Islet of Langerhans (tissue), 1 donor: Measurements from ENCODE around the gene CENPX.
"Not testable (repeated sequence)": the region's sequence is repeated elsewhere in the genome, so short reads cannot be mapped to it uniquely, and the experiment has no call there.

Source experiments
- FAIRE-seq: peaks from one replicate; lab custom pipeline; 2011; peaks lifted over from hg19 to GRCh38; lab: Jason Lieb, UNC

CENPX gene

DNA sequence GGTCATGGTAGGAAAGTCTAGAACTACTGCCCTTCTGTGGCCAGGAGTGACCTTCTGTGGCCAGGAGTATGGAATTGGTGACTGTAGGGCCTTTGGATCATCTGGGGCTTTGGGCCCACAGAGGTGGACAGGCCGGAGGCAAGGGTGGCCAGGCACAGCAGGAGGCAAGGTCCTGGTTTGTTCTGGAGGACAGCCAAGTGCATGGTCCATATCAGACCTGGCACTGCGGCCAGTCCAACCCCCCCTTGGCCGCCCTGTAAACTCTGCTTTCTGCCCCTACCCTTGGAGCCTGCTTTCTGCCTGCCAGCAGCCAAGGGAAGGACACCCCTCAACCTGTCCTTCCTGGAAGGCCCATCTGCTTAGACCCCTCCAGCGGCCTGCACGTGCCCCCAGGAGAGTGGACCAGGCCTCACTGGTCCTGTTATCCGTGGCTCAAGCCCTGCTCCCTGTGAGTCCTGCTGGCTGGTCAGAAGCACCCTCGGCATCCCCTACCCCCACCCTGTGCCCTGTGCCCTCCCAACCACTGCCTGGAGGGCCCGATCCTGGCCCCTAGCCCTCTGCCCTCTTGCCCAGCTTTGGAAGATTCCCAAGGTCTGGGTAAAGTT, 17.1 kb upstream of the CENPX start:
- FAIRE-seq = no peak

DNA sequence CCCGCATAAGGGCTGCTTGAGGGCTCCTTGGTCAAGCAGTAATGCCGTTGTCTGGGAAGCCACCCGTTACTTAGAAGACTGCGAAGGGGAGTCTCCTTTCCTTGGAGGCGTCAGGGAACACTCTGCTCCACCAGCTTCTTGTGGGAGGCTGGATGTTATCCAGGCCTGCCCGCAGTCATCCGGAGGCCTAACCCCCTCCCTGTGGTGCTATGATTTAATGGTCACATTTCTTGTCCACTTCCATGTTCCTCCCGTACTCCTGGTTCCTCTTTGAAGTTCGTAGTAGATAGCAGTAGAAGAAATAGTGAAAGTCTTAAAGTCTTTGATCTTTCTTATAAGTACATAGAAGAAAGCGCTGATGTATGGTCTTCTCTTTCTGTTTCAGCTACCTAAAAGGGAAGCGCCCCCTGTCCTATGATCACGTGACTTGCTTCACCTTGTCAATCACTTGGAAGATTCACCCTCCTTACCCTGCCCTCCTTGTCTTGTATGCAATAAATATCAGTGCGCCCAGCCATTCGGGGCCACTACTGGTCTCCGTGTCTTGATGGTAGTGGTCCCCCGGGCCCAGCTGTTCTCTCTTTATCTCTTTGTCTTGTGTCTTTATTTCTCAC, 16.2 kb upstream of the CENPX start:
- FAIRE-seq = not testable (repeated sequence)

DNA sequence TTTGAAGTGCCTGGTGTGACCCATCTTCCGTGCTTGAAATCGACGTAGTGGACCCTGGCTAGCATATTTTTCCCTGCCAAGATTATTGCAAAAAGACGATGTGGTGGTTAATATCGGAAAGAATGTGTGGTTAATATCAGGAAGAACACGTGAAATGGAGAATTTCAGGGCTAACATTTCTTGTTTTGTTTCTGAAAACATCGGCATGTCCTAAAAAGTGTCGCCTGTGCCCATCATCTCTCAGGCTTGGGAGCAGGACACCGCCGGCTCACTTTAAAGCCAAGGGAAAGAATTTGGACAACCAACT, 15.2 kb upstream of the CENPX start:
- FAIRE-seq = no peak

DNA sequence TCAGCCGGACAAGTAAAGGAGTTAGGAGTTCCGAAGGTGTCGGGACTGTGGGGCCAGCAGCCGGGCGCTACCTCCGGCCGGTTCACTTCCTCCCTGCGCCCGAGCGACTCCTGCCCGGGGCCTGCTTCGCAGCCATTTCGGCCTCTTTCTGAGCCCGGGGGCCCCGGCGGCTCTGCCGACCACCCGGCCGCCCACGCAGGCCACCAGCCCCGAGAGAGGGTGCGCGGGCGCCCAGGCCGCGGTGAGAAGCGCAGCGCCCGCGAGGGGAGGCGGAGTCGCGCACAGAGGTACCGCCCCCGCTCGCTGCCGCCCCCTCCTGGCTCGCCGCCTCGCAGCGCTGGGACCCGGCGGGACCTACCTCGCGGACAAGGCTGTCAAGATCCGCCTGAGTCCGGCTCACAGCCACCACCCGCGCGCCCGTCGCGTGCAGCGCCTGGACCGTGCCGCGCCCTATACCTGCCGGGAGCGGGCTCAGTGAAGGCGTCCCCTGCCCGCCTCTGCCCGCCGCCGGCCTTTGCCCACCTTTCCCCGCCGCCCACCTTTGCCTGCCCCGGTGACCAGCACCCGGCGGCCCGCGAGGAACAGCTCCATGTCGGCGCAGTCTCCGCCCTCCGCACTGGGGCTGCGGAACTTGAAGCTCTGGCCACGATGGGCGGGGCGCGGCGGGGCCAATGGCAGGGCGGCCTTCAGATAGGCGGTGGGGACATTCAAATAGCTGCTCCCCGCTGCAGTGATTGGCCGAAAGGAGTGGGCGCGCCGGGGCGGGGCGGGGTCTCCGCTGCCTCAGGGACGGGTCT, 14.6 kb upstream of the CENPX start, which contains the start of gene DCXR:
TSS of gene DCXR (minus strand) at position 606 of the 797 bp plus-strand sequence. CDS start at position 591, 15 bp downstream.
- FAIRE-seq = no peak

DNA sequence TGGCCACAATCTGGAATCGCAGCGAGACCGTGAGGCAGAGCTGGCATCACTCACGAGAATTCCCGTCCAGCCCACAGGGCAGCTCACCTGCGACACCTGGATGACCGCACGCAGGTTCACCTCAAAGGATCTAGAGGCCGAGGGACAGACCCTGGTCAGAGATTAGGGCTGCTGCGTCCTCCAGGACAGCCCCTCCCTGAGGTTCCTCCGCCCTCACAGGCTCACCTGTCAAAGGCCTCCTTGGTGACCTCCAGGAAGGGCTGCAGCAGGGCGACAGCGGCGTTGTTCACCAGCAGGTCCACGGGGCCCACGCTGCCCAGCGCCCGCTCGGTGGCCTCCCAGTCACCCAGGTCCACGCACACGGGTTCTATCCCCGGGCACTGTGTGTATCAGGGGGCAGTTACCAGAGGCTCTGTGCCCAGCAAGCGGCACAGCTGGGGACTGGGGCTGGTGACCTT, 14.0 kb upstream of the CENPX start:
- FAIRE-seq = no peak

DNA sequence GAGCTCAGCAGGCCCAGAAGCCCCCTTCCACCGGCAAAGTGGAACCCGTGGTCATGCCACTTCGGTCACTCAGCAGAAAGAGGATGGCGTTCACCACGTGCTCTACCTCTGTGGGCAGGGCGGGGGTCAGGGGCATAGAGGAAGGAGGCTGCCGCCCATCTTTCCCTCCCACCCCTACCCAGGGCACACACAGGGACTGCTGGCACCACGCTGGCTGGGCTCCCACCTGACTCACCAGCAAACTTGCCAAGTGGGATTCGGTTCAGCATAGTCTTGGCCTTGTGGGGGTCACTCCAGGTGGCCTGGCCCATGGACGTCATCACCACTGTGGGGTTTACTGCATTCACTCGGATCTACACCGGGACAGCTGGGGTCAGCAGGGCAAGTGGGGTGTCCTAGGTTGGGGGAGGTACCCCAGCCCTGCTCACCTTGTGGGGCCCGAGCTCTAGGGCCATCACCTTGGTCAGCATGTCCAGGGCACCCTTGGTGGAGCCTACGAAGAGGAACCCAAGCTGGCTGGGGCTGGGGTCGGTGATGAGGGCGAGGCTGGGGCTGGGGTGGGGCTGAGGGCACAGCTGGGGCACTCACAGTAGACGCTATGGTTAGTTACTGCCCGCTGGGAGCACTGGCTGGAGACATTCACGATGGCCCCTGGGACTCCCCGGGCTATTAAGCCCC, 13.4 kb upstream of the CENPX start:
- no peak for FAIRE-seq

DNA sequence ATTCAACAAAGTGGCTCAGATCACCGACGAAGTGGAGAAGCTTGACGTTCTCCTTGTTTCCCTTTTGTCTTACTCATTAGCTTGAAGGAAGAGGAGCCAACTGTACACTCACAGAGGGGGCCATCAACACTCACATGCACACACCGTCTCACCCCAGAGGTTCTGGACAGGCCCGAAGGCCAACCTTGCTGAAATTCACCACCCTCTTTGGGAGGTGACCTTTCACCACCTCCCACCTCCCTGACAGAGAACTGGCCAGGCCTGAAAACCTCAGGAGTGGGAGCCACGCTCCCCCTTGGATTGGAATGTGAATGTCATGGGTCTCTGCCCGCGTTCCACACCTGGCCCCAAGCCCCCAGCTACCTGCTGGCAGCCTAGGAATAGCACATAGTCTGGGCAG, 12.8 kb upstream of the CENPX start:
- no peak for FAIRE-seq

DNA sequence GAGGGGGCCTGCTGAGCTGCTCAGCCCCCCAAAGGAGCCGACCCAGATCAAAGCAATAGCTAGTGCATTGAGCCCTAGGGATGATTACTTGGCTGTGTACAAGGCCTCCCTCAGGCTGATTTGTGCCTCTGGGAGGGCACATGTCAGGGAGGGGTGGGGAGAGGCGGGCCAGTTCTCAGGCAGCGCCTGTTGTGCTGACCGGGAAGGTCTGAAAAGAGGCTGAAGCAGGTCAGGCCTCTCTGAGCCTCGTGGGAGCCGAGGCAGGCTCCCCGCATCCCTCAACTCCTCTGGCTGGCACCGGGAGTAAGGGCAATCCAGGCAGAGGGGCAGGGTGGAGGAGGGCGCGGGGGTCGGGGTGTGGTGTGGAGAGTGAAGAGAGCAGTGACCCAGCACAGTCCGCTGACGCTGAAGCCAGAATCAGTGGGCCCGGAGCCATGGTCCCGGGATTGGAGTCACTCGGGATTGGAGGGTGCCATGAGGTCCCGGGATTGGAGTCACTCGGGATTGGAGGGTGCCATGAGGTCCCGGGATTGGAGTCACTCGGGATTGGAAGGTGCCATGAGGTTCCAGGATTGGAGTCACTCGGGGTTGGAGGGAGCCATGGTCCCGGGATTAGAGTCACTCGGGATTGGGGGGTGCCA, 11.8 kb upstream of the CENPX start:
- FAIRE-seq = no peak

DNA sequence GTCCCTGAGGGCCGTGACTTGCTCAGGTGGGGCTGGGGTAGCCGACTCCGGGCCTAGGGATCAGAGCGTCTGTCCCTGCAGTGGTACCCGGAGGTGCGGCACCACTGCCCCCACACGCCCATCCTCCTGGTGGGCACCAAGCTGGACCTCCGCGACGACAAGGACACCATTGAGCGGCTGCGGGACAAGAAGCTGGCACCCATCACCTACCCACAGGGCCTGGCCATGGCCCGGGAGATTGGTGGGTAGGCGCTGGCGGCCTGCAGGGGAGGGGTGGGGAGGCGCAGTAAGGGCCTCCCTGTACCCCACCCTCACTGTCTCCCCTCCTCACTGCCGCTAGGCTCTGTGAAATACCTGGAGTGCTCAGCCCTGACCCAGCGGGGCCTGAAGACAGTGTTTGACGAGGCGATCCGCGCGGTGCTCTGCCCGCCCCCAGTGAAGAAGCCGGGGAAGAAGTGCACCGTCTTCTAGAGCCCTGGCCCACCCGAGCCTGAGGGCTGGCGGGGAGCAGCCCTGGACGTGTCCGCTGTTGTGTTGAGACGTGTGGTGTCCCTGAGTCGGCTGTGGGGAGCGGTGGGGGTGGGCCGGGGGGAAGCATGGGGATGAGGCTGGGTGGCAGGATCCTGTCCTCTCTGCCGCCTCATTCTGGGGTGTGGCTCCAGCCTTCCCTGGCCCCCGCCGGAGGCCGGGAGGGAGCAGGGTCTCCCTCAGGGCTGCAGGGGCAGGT, 10.8 kb upstream of the CENPX start:
- FAIRE-seq = no peak

DNA sequence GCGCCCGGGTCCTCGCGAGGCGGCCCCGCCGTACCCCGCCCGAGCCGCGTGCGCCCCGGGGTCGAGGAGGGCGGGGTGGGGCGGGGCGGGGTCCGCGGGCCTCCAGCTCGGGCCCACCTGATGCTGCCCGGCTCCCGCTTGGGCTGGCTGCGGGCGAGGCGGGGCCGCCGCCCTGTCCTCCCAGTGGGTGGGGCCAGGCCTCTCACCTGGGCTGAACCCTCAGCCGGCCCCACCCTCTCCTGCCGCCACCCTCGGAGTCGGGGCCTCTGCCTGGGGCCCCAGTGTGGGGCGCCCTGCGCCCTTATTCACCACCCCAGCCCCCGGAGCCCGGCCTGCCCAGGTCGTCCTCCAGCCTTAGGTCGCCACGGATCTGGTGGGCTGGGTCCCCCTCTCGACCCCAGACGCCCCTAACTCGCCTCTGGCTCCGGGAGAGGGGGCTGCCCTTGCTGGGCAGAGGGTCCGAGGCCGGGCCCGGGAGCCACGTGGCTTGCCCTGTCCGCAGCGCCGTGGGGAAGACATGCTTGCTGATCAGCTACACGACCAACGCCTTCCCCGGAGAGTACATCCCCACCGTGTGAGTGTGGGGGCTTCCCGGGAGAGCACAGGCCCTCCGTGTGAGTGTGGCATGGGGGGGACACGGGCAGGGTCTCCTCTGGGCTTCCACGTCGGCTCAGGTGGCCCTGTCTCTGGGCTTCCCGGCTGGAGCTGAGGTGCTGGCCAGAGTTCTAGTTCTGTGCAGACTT, 9.4 kb upstream of the CENPX start:
- no peak for FAIRE-seq

DNA sequence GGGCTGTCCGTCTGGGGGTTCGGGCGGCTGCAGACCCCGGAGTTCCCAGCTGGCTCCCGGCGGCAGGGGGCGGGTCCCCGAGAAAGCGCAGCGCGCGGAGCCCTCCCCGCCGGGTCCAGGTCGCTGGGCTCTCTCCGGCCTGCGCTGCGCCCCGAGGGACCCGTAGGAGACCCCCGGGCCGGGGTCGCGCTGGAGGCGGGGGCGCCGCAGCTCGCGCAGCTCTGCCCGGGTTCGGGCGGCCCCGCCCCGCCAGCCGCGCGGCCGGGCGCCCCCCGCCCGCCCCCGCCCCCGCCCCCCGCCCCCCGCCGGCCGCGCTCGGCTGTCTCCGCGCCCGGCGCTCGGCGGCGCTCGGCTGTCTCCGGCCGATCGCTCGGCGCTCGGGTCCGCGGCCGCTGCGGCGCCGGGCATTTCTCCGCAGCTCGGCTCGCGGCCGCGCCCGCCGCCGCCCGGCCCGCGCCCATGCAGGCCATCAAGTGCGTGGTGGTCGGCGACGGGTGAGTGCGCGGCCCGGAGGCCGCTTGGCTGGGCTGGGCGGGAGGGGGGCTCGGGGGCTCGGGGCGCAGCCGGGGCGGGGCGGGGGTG, 8.7 kb upstream of the CENPX start, which contains the start of gene RAC3:
TSS of gene RAC3 (plus strand) at position 376 of the 582 bp plus-strand sequence. CDS start at position 460, 84 bp downstream.
- no peak for FAIRE-seq

DNA sequence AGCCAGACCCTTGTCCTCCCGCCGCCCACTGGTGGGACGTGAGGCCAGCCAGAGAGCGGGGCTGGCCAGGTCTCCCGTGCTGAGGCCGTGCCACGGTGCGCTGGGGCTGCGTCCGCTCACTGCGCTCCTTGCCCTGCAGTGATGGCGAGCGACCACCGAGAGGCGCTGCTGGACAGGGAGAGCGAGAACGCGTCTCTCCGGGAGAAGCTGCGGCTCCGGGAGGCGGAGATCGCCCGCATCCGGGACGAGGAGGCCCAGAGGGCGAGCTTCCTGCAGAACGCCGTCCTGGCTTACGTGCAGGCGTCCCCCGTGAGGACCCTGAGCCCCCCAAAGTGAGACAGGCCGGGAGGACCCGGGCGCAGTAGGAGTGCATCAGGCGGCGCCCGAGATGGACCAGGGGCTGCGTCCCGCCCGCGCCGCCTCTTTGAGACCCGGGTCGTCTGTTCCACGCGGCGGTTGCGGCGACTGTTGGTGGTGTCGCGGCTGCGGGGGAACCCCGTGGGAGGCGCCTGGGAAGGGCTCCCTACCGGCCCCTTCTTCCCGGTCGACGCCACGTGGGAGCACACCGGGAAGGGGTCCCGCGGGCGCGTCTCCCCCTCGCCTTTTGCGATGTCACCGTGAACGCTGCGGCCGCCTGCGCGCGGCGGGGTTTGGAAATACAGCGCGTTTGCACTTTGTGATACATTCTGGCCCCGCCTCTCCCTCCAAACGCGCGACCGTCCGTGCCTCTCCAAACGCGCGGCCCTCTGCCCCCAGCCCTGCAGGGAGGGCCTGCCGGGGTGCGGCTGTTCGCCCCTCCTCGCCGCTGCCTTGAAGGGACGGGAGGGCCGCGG, 8.0 kb upstream of the CENPX start:
- no peak for FAIRE-seq

DNA sequence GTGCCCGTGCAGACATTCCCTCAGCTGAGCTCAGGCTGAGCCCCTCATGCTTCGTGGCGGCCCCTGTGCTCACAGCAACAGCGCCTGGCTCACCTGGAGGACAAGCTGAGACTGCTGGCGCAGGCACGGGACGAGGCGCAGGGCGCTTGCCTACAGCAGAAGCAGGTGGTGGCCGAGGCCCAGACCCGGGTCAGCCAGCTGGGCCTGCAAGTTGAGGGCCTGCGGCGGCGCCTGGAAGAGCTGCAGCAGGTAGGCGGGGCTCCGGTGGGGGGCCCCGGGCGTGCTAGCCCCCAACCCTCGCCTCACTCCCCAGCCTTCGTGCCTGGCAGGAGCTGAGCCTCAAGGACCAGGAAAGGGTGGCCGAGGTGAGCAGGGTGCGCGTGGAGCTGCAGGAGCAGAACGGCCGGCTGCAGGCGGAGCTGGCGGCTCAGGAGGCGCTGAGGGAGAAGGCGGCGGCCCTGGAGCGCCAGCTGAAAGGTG, 7.4 kb upstream of the CENPX start:
- FAIRE-seq = no peak

DNA sequence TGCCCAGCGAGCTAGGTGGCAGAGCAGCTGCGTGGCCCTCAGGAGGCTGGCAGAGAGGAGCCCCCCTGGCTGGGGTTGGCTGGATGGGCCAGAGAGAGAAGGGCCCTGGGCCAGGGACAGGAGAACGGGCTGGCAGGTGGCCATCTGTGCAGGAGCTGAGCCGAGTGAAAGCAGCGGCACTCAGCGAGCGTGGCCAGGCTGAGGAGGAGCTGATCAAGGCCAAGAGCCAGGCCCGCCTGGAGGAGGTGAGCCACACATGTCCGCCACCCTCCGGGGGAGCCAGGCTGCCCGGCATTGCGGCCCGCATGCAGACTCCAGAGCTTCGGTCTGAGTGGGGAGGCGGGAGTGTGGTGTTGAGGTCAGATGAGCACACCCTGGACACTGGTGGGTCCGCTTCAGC, 6.7 kb upstream of the CENPX start:
- no peak for FAIRE-seq

DNA sequence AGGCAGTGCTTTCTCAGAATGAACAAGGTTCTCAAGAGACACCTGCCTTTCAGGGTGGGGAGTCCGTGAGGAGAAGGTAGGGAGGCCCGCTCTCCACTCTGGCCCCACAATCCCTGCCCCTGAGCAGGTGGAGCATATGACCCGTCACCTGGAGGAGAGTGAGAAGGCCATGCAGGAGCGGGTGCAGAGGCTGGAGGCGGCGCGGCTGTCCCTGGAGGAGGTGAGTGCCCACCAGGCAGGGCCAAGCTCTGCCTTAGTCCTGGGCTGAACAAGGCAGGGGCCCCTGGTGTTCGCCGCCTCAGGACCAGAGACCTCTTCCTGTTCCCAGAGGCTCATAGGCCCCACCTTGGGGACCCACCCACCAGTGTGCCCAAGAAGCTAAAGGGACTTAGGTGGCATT, 6.3 kb upstream of the CENPX start:
- no peak for FAIRE-seq

DNA sequence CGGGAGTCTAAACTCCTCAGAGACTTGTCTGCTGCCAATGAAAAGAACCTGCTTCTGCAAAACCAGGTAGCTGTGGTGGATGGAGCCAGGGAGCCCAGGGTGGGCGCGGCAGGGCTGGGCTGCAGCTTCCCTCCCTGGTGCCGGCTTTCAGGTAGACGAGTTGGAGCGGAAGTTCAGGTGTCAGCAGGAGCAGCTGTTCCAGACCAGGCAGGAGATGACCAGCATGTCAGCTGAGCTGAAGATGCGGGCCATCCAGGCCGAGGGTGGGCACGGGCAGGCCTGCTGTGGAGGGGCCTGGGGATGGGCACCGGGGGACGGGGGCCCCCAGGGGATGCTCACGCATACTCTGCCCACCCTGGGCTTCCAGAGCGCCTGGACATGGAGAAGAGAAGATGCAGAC, 5.6 kb upstream of the CENPX start:
- no peak for FAIRE-seq

DNA sequence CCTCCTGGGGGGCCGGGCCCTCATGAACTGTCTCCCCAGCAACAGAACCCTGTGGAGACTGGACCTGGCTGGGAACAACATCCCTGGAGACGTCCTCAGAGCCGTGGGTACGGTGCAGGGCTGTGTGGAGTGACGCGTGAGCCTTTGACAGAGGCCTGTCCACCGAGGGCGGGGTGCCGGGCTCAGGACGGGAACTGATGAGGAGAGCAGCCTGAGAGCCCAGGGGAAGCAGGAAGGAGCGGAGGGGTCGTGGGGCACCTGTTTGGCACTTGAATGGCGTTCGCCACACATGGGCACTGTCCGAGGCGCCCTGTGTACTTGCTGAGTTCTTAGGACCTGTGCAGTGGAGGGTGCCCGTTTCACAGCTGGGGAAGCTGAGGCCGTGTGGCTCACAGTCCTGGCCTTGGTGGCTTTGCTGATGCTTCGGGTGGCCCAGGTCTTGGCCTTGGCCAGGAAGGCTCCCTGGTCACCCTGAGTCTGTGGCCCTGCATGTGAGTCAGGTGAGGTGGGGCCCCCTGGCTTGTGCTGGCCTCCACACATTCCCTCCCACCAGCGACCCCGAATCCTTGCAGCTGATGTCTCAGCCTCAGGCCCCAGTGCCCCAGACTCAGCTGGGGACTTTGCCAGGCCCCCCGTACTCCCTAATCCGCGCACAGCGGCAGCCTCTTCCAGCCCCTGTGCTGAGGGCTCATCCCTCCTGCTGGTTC, 2.9 kb upstream of the CENPX start:
- FAIRE-seq = no peak

DNA sequence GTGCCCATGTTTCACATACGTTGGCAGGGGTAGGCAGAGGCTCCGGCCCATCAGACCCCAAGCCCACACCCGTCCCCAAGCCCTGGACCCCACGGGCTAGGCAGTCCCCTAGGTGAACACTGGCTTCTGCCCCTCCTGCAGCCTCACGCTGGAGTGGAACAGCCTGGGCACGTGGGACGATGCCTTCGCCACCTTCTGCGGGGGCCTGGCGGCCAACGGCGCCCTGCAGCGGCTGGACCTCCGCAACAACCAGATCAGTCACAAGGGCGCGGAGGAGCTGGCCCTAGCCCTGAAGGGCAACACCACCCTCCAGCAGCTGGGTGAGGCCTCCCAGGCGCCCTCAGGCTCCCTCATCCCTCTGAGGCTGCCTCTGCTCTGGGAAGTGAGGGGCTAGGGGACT, 2.2 kb upstream of the CENPX start:
- FAIRE-seq = no peak
